ENCODE data around the gene SRA1. TPM values are rescaled to one million over a fixed set of nuclear protein-coding genes. Genes with fewer than 3 reads are reported as not detected.

The SRA1 gene
- total and polyA plus RNA-seq, 2 of the 4 experiments (the other 2 are of a cell fraction): 52.9 to 54.8 TPM

- Histone ChIP-seq H3K14ac (replicated peaks; ENCODE audit: low read depth, low read length) (no peak overlapping the region), H2BK120ac (ENCODE audit: low read depth, low read length) (peak overlapping the region; percentile 94; the same call in 1 of the 2 replicates), H3K23ac (ENCODE audit: low read depth, low read length) (no peak overlapping the region), H3K9me3 (ENCODE audit: control insufficient read depth, insufficient read depth, low read length) (no peaks in the 10 kb centered on the region), H2AK9ac (replicated peaks; ENCODE audit: low read depth, low read length, poor library complexity) (no peak overlapping the region), H3K27ac (ENCODE audit: insufficient read depth, low read length) (peak overlapping the region; percentile 4; the same call in 1 of the 2 replicates), H2AFZ (replicated peaks; ENCODE audit: low read length, poor library complexity) (no peak overlapping the region), H3K56ac (ENCODE audit: extremely low read depth, insufficient read depth, low read length) (no peak overlapping the region), H4K8ac (ENCODE audit: low read depth in 2 of 2, low read length in 2 of 2) (peak overlapping the region in 1 of 2 experiments; percentile 99; a peak in 1 of 4 replicates), H3K36me3 (ENCODE audit: control insufficient read depth, insufficient read depth, low read length) (peaks cover 18% of the 10 kb centered on the region), H3K18ac (ENCODE audit: low read depth, low read length) (no peak overlapping the region), H3K27me3 (ENCODE audit: control insufficient read depth, insufficient read depth, low read length) (no peaks in the 10 kb centered on the region), H4K20me1 (ENCODE audit: insufficient read depth, low read length) (peaks cover 13% of the 10 kb centered on the region), H3K9ac (ENCODE audit: low read depth, low read length) (no peak overlapping the region), H3K4ac (ENCODE audit: low read depth, low read length) (peak overlapping the region; percentile 19; the same call in 1 of the 2 replicates), H3K9me1 (ENCODE audit: insufficient read depth, low read length) (peaks cover 11% of the 10 kb centered on the region), H2BK5ac (ENCODE audit: low read depth, low read length, poor library complexity, severe bottlenecking) (no peak overlapping the region), H3K4me3 (ENCODE audit: insufficient read depth, low read depth, low read length) (no peak overlapping the region), H4K91ac (ENCODE audit: insufficient read depth, low read depth, low read length) (no peak overlapping the region), H2BK20ac (ENCODE audit: low read depth, low read length) (peak overlapping the region; percentile 98; the same call in 1 of the 2 replicates), H4K5ac (ENCODE audit: low read depth, low read length) (0 out of 2 replicates have a peak overlapping the region, but pooled peaks have one; percentile 1), H3K4me1 (ENCODE audit: control insufficient read depth, insufficient read depth, low read length) (peaks cover 19% of the 10 kb centered on the region), H2AK5ac (ENCODE audit: low read depth, low read length) (peak overlapping the region; percentile 99; the same call in 1 of the 2 replicates), H3K4me2 (ENCODE audit: low read depth, low read length) (no peak overlapping the region), H3K79me1 (ENCODE audit: low read depth in 1 of 2, low read length in 2 of 2) (peaks cover 26 to 49% of the 10 kb centered on the region in 2 experiments), H2BK15ac (ENCODE audit: low read depth, low read length) (0 out of 3 replicates have a peak overlapping the region, but pooled peaks have one; percentile 96)
- no peak for ATAC-seq (ENCODE audit: low read depth)
- intact Hi-C loops (cut with micrococcal nuclease): no loop called here
- WGBS, 2 experiments (ENCODE audit: extremely low coverage in 2 of 2, insufficient read length in 1 of 2): 100% methylated on average over 1 of the region's 9 CpGs; no CpG with 5 or more reads in 1 of the 2 experiments
- TF ChIP-seq RCOR1 (IDR thresholded peaks at IDR 0.05; ENCODE audit: insufficient replicate concordance, low read length): no peak
- no peak for TF ChIP-seq MAZ (IDR thresholded peaks at IDR 0.05; ENCODE audit: borderline replicate concordance, low read depth, low read length)
- TF ChIP-seq CEBPB (IDR thresholded peaks at IDR 0.05; ENCODE audit: low read depth, low read length): no peak
- TF ChIP-seq CTCF (conservative IDR thresholded peaks at IDR 0.05; ENCODE audit: low read depth, low read length): no peak
- no peak for TF ChIP-seq USF2 (IDR thresholded peaks at IDR 0.05; ENCODE audit: low read depth, low read length)
- no peak for TF ChIP-seq MXI1 (IDR thresholded peaks at IDR 0.05; ENCODE audit: borderline replicate concordance, low read depth, low read length)
- TF ChIP-seq POLR2A (IDR thresholded peaks at IDR 0.05; ENCODE audit: low read depth, low read length): no peak
- in situ Hi-C loops (cut with MboI; ENCODE audit: low sequenced_read_pairs): no loop called here
- dilution Hi-C loops (cut with HindIII; ENCODE audit: low sequenced_read_pairs, unreplicated experiment): no loop called here
- CTCF ChIA-PET: no interaction called here
- DNase-seq: no peak
- no TSS peak for BruUV-seq (replicated peaks)
- POLR2A ChIA-PET (ENCODE audit: unreplicated experiment): no interaction called here
Observed at GRCh38 chr5:140558542-140558941, 1.3 kb upstream of the SRA1 start.

Measured in IMR-90 (cell line).